BLaER1 treated with 17β-estradiol and CSF1 and Interleukin-3, amounts not matched to agents 10 nM and 100 nM (cell line): ENCODE results near the gene SH3RF2.

Experiments used
- H3K27ac ChIP-seq, 11 experiments: shearing (Covaris generic); formaldehyde crosslinking; 2 replicates each; pipeline ENCODE4 v1.8.1; 2022
- H3K27me3 ChIP-seq, 11 experiments: shearing (Covaris generic); formaldehyde crosslinking; 2 replicates each; pipeline ENCODE4 v1.8.1; 2022
- H3K36me3 ChIP-seq, 11 experiments: shearing (Covaris generic); formaldehyde crosslinking; 2 replicates each; pipeline ENCODE4 v1.8.1; 2022
- H3K4me1 ChIP-seq, 10 experiments: shearing (Covaris generic); formaldehyde crosslinking; 2 replicates each; pipeline ENCODE4 v1.8.1; 2022
- H3K4me2 ChIP-seq, 11 experiments: shearing (Covaris generic); formaldehyde crosslinking; 2 replicates each; pipeline ENCODE4 v1.8.1; 2022
- H3K4me3 ChIP-seq, 10 experiments: shearing (Covaris generic); formaldehyde crosslinking; 2 replicates each; pipeline ENCODE4 v1.8.1; 2022
- H3K9ac ChIP-seq, 11 experiments: shearing (Covaris generic); formaldehyde crosslinking; 2 replicates each; pipeline ENCODE4 v1.8.1; 2022
- H3K9me3 ChIP-seq, 11 experiments: shearing (Covaris generic); formaldehyde crosslinking; replicated peaks in 1 of 11; 2 replicates each; pipeline ENCODE4 v1.8.1; 2022
- H4K20me1 ChIP-seq, 11 experiments: shearing (Covaris generic); formaldehyde crosslinking; 2 replicates each; pipeline ENCODE4 v1.8.1; 2022
- Cebpa-rat ChIP-seq, 11 experiments: shearing (Covaris generic); IDR thresholded peaks; 2 replicates each; pipeline ENCODE4 v1.8.1; 2022

SH3RF2 gene

GRCh38 chr5:146034605-146035004 is 98.2 kb downstream of the SH3RF2 start:
- Histone ChIP-seq H3K4me2 (no peak overlapping the region), H3K4me3 (no peak overlapping the region), H3K4me1 (peaks cover 0 to 10% (median 0%) of the 10 kb centered on the region in 10 experiments; a peak in 2 of 20 replicates), H3K9me3 (no peaks in the 10 kb centered on the region), H3K36me3 (no peaks in the 10 kb centered on the region), H3K27me3 (no peaks in the 10 kb centered on the region), H4K20me1 (no peaks in the 10 kb centered on the region), H3K27ac (no peak overlapping the region), H3K9ac (no peak overlapping the region)
- TF ChIP-seq Cebpa-rat (IDR thresholded peaks at IDR 0.05) = no peak

GRCh38 chr5:146039420-146039819 is 103.0 kb downstream of the SH3RF2 start:
- Histone ChIP-seq H3K9ac (no peak overlapping the region), H3K27me3 (no peaks in the 10 kb centered on the region), H4K20me1 (no peaks in the 10 kb centered on the region), H3K9me3 (no peaks in the 10 kb centered on the region), H3K4me1 (peaks cover 0 to 24% (median 0%) of the 10 kb centered on the region in 10 experiments; a peak in 8 of 20 replicates), H3K36me3 (no peaks in the 10 kb centered on the region), H3K4me3 (no peak overlapping the region), H3K4me2 (no peak overlapping the region), H3K27ac (no peak overlapping the region)
- TF ChIP-seq Cebpa-rat (IDR thresholded peaks at IDR 0.05) = no peak

- Histone ChIP-seq H3K36me3 (no peaks in the 10 kb centered on the region), H3K9me3 (no peaks in the 10 kb centered on the region), H4K20me1 (no peaks in the 10 kb centered on the region), H3K4me2 (peak overlapping the region in 2 of 11 experiments; percentile 14 to 29; a peak in 1 of 22 replicates), H3K27me3 (no peaks in the 10 kb centered on the region), H3K4me1 (peaks cover 0 to 24% (median 0%) of the 10 kb centered on the region in 10 experiments; a peak in 8 of 20 replicates), H3K9ac (no peak overlapping the region), H3K4me3 (no peak overlapping the region), H3K27ac (no peak overlapping the region)
- TF ChIP-seq Cebpa-rat (IDR thresholded peaks at IDR 0.05) = no peak
Observed at GRCh38 chr5:146040527-146040926, 104.1 kb downstream of the SH3RF2 start.

- no peak overlapping the region for H3K9ac ChIP-seq
- no peaks in the 10 kb centered on the region for H3K9me3 ChIP-seq
- H3K36me3 ChIP-seq = no peaks in the 10 kb centered on the region
- TF ChIP-seq Cebpa-rat (IDR thresholded peaks at IDR 0.05) = no peak
- H3K27me3 ChIP-seq = no peaks in the 10 kb centered on the region
- H3K4me3 ChIP-seq = no peak overlapping the region
- no peaks in the 10 kb centered on the region for H4K20me1 ChIP-seq
- H3K27ac ChIP-seq = no peak overlapping the region
- no peak overlapping the region for H3K4me2 ChIP-seq
- H3K4me1 ChIP-seq = peaks cover 0 to 23% (median 0%) of the 10 kb centered on the region in 10 experiments; a peak in 8 of 20 replicates
Observed at GRCh38 chr5:146041180-146041789, 104.9 kb downstream of the SH3RF2 start.

- no peaks in the 10 kb centered on the region for H3K9me3 ChIP-seq
- H3K27ac ChIP-seq = no peak overlapping the region
- no peak for TF ChIP-seq Cebpa-rat (IDR thresholded peaks at IDR 0.05)
- H3K4me2 ChIP-seq = peak overlapping the region in 4 of 11 experiments; percentile 29 to 52 (median 42); a peak in 7 of 22 replicates
- H3K9ac ChIP-seq = no peak overlapping the region
- no peaks in the 10 kb centered on the region for H3K27me3 ChIP-seq
- no peak overlapping the region for H3K4me3 ChIP-seq
- H3K36me3 ChIP-seq = no peaks in the 10 kb centered on the region
- no peaks in the 10 kb centered on the region for H4K20me1 ChIP-seq
- peaks cover 0 to 23% (median 0%) of the 10 kb centered on the region in 10 experiments; a peak in 8 of 20 replicates for H3K4me1 ChIP-seq
Observed at GRCh38 chr5:146042628-146043279, 106.4 kb downstream of the SH3RF2 start.

GRCh38 chr5:146043722-146044121 is 107.3 kb downstream of the SH3RF2 start:
- no peaks in the 10 kb centered on the region for H3K9me3 ChIP-seq
- H4K20me1 ChIP-seq = no peaks in the 10 kb centered on the region
- H3K4me1 ChIP-seq = peaks cover 0 to 25% (median 0%) of the 10 kb centered on the region in 10 experiments; a peak in 8 of 20 replicates
- no peak overlapping the region for H3K9ac ChIP-seq
- H3K27me3 ChIP-seq = no peaks in the 10 kb centered on the region
- no peak overlapping the region for H3K27ac ChIP-seq
- H3K4me2 ChIP-seq = no peak overlapping the region
- H3K4me3 ChIP-seq = no peak overlapping the region
- H3K36me3 ChIP-seq = no peaks in the 10 kb centered on the region
- TF ChIP-seq Cebpa-rat (IDR thresholded peaks at IDR 0.05) = no peak

GRCh38 chr5:146047396-146047795 is 111.0 kb downstream of the SH3RF2 start:
- H3K36me3 ChIP-seq = no peaks in the 10 kb centered on the region
- no peaks in the 10 kb centered on the region for H4K20me1 ChIP-seq
- peaks cover 5 to 15% (median 8%) of the 10 kb centered on the region in 10 experiments; a peak in 12 of 20 replicates for H3K4me1 ChIP-seq
- H3K9ac ChIP-seq = no peak overlapping the region
- no peaks in the 10 kb centered on the region for H3K9me3 ChIP-seq
- H3K4me3 ChIP-seq = no peak overlapping the region
- no peak overlapping the region for H3K27ac ChIP-seq
- H3K27me3 ChIP-seq = no peaks in the 10 kb centered on the region
- H3K4me2 ChIP-seq = 0 out of 22 replicates have a peak overlapping the region, but pooled peaks of 2 of the 11 experiments have one; percentile 3 to 6
- TF ChIP-seq Cebpa-rat (IDR thresholded peaks at IDR 0.05) = no peak

GRCh38 chr5:146048994-146049703 is 112.8 kb downstream of the SH3RF2 start:
- no peak overlapping the region for H3K4me3 ChIP-seq
- H3K4me1 ChIP-seq = peaks cover 0 to 8% (median 6%) of the 10 kb centered on the region in 10 experiments; a peak in 9 of 20 replicates
- no peaks in the 10 kb centered on the region for H3K27me3 ChIP-seq
- no peak overlapping the region for H3K27ac ChIP-seq
- H3K9me3 ChIP-seq = no peaks in the 10 kb centered on the region
- H3K36me3 ChIP-seq = no peaks in the 10 kb centered on the region
- no peaks in the 10 kb centered on the region for H4K20me1 ChIP-seq
- no peak overlapping the region for H3K9ac ChIP-seq
- TF ChIP-seq Cebpa-rat (IDR thresholded peaks at IDR 0.05) = no peak
- no peak overlapping the region for H3K4me2 ChIP-seq

- Histone ChIP-seq H4K20me1 (no peaks in the 10 kb centered on the region), H3K9me3 (no peaks in the 10 kb centered on the region), H3K9ac (0 out of 22 replicates have a peak overlapping the region, but pooled peaks of 1 of the 11 experiments have one; percentile 15), H3K4me3 (no peak overlapping the region), H3K4me1 (peaks cover 0 to 8% (median 6%) of the 10 kb centered on the region in 10 experiments; a peak in 9 of 20 replicates), H3K27ac (peak overlapping the region in 1 of 11 experiments; percentile 5; a peak in 1 of 22 replicates), H3K4me2 (peak overlapping the region in 3 of 11 experiments; percentile 3 to 34 (median 13); a peak in 6 of 22 replicates), H3K36me3 (no peaks in the 10 kb centered on the region), H3K27me3 (no peaks in the 10 kb centered on the region)
- TF ChIP-seq Cebpa-rat (IDR thresholded peaks at IDR 0.05) = no peak
Observed at GRCh38 chr5:146049704-146050026, 113.3 kb downstream of the SH3RF2 start.
